GM12878 (cell line): ENCODE measurements around the gene DCAF6. TPM values are rescaled to one million over a fixed set of nuclear protein-coding genes. Genes with fewer than 3 reads are reported as not detected.

Experiments used
- ATAC-seq: fragments of 200-7000 bp; cut with Tn5 transposase; 3 replicates; pipeline ENCODE4 v1.9.1; 2020; ENCODE audit warnings: mild to moderate bottlenecking, moderate library complexity
- BruUV-seq: library from RNA; stranded (reverse); fragments of 400-500 nt; replicated peaks from 2 replicates; lab custom pipeline; 2021; lab: Mats Ljungman, UMichigan
- CTCF ChIA-PET: fragments of 300-600 bp; sonication (Branson Sonifier 250); formaldehyde crosslinking; extraction: SDS; loops from one replicate; lab custom pipeline; 2021; ENCODE audit warnings: inconsistent platforms; lab: Yijun Ruan, JAX
- POLR2A ChIA-PET: fragments of 350-600 bp; formaldehyde crosslinking; extraction: SDS; loops from one replicate; lab custom pipeline; 2021; ENCODE audit warnings: inconsistent platforms; lab: Charles Lee
- RAD21 ChIA-PET: fragments of 300-600 bp; sonication (Branson Sonifier 250); formaldehyde crosslinking; loops from one replicate; lab custom pipeline; 2023; ENCODE audit warnings: antibody characterized with exemption; ENCODE audit not compliant: unreplicated experiment; lab: Charles Lee
- SMC1A ChIA-PET: fragments of 300-600 bp; sonication (Branson Sonifier 250); formaldehyde crosslinking; loops from one replicate; lab custom pipeline; 2023; ENCODE audit not compliant: unreplicated experiment, uncharacterized antibody; lab: Charles Lee
- DNase-seq: peaks from one replicate; pipeline ENCODE4 v3.0.0-alpha.2; 2011; ENCODE audit warnings: low read depth, low spot score
- FAIRE-seq: peaks from 3 replicates; lab custom pipeline; 2011; peaks lifted over from hg19 to GRCh38; lab: Jason Lieb, UNC
- H2AFZ ChIP-seq: 2 replicates; pipeline ENCODE4 v1.6.0; 2011; ENCODE audit warnings: low read depth, low read length, control low read depth; ENCODE audit not compliant: control insufficient read depth
- H3K27ac ChIP-seq: 2 replicates; pipeline ENCODE4 v1.5.1; 2011; ENCODE audit warnings: control low read depth; ENCODE audit not compliant: control insufficient read depth, insufficient read depth
- H3K27me3 ChIP-seq, 2 experiments: replicated peaks in 1 of 2; 2 replicates each; pipeline versions ENCODE4 v1.6.0 to v1.6.1; 2011; ENCODE audit warnings: low read length in 1 of 2; ENCODE audit not compliant: control insufficient read depth in 2 of 2, insufficient read depth in 2 of 2
- H3K36me3 ChIP-seq, 2 experiments: 2 replicates each; pipeline ENCODE4 v1.5.1; 2011; ENCODE audit warnings: low read length in 1 of 2; ENCODE audit not compliant: control insufficient read depth in 2 of 2, insufficient read depth in 2 of 2
- H3K4me1 ChIP-seq: 2 replicates; pipeline ENCODE4 v1.6.1; 2011; ENCODE audit warnings: mild to moderate bottlenecking, low read length, moderate library complexity, mixed read lengths; ENCODE audit not compliant: control insufficient read depth, insufficient read depth
- H3K4me2 ChIP-seq: 2 replicates; pipeline ENCODE4 v1.6.0; 2011; ENCODE audit warnings: control low read depth; ENCODE audit not compliant: control insufficient read depth, insufficient read depth
- H3K4me3 ChIP-seq: fragments of 200-600 bp; sonication (generic); 2 replicates; pipeline ENCODE4 v1.5.1; 2016
- H3K79me2 ChIP-seq: 2 replicates; pipeline ENCODE4 v1.6.0; 2011; ENCODE audit warnings: low read length; ENCODE audit not compliant: control insufficient read depth, insufficient read depth
- H3K9ac ChIP-seq: 2 replicates; pipeline ENCODE4 v1.8.0; 2011; ENCODE audit warnings: low read length, control low read depth, mixed read lengths; ENCODE audit not compliant: control insufficient read depth, insufficient read depth
- H3K9me3 ChIP-seq: replicated peaks from 3 replicates; pipeline ENCODE4 v1.5.1; 2011; ENCODE audit warnings: mild to moderate bottlenecking, low read length; ENCODE audit not compliant: control insufficient read depth, insufficient read depth
- H4K20me1 ChIP-seq: 2 replicates; pipeline ENCODE4 v1.6.0; 2011; ENCODE audit not compliant: control insufficient read depth, insufficient read depth
- HCFC1 ChIP-seq: fragments of 150-350 bp; IDR thresholded peaks from 2 replicates; pipeline ENCODE4 v1.6.1; 2014; ENCODE audit warnings: low read length
- HDAC6 ChIP-seq: fragments of 200-600 bp; sonication (generic); IDR thresholded peaks from one replicate; pipeline ENCODE4 v1.8.0; 2017; ENCODE audit warnings: antibody characterized with exemption; ENCODE audit not compliant: unreplicated experiment
- LARP7 ChIP-seq: fragments of 450-650 bp; IDR thresholded peaks from 2 replicates; pipeline ENCODE4 v1.6.1; 2017; ENCODE audit warnings: mild to moderate bottlenecking
- POU2F2 ChIP-seq: IDR thresholded peaks from 3 replicates; pipeline ENCODE4 v1.6.1; 2011; ENCODE audit warnings: low read depth, mild to moderate bottlenecking, low read length, borderline replicate concordance
- ZNF207 ChIP-seq: fragments of 450-650 bp; IDR thresholded peaks from 2 replicates; pipeline ENCODE4 v1.6.1; 2014; ENCODE audit warnings: antibody characterized with exemption, mild to moderate bottlenecking, borderline replicate concordance
- WGBS: methylation state at CpG from one replicate; pipeline ENCODE4 v1.1.6; 2016; ENCODE audit warnings: low lambda C conversion rate; ENCODE audit not compliant: insufficient replicate concordance, insufficient coverage; ENCODE audit errors: missing lambda C conversion rate; 5-methylcytosine and 5-hydroxymethylcytosine counted together
- in situ Hi-C: fragments of 300-500 bp; cut with MboI; formaldehyde crosslinking; loops from 9 replicates; pipeline ENCODE4 v1.14.3; 2018; ENCODE audit warnings: mixed read lengths
- intact Hi-C: fragments of 100-400 bp; cut with micrococcal nuclease; formaldehyde crosslinking; loops from one replicate; pipeline ENCODE4 v1.14.2; 2022; ENCODE audit not compliant: unreplicated experiment
- polyA plus RNA-seq, 11 experiments: library from polyadenylated mRNA; depleted of rRNA in 4 of 11; unstranded in 6 of 11; stranded (reverse) in 5 of 11; fragments of >200 nt; fragmentation: Nextera tagmentation in 4 of 11; fragmentation: Illumina TruSeq in 1 of 11; extraction: Ambion mirVana in 4 of 11; extraction: Trizol in 1 of 11; gene quantifications; 1 replicate in 1 of 11; 2 replicates in 10 of 11; pipeline versions ENCODE4 v1.2.1 to v1.2.3, GENCODE V29; 2011 to 2016; ENCODE audit warnings: inconsistent platforms in 2 of 11, missing spikeins in 2 of 11, low read depth in 1 of 11
- total RNA-seq, 4 experiments: library from RNA; depleted of rRNA in 3 of 4; stranded (reverse); fragments of >200 nt in 3 of 4; fragmentation: Illumina TruSeq in 1 of 4; extraction: Trizol in 1 of 4; gene quantifications; 2 replicates each; pipeline versions ENCODE4 v1.2.1 to v1.2.3, GENCODE V29; 2013 to 2021
- TF ChIP-seq, protein P1 (sequence below): IDR thresholded peaks from 2 replicates; pipeline ENCODE4 v1.6.1; 2011; ENCODE audit warnings: low read depth, low read length, improper control_type of control experiment, borderline replicate concordance
- TF ChIP-seq, protein P2 (sequence below): fragments of 450-650 bp; IDR thresholded peaks from 2 replicates; pipeline ENCODE4 v1.6.1; 2017; ENCODE audit warnings: low read depth, mild to moderate bottlenecking, moderate library complexity

Gene DCAF6
- total and polyA plus RNA-seq, 10 of the 15 experiments (the other 5 are each of a cell fraction or from before 2014, with no cell fraction given), result 11.4 to 62.7 (median 33.0) TPM

DNA sequence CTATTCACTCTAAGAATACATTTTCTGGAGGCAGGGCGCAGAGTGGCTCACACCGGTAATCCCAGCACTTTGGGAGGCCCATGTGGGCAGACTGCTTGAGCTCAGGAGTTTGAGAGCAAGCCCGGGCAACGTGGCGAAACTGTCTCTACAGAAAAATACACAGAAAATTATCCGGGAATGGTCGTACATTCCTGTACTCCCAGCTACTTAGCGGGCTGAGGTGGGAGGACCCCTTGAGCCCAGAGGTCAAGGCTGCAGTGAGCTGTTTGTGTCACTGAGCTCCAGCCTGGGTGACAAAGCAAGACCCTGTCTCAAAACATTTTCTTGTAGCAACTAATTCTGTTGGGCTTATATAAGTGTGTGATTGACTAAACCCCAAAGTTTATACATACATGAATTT lies 169.8 kb downstream of the DCAF6 start (continued):
- TF ChIP-seq, protein P1, sequence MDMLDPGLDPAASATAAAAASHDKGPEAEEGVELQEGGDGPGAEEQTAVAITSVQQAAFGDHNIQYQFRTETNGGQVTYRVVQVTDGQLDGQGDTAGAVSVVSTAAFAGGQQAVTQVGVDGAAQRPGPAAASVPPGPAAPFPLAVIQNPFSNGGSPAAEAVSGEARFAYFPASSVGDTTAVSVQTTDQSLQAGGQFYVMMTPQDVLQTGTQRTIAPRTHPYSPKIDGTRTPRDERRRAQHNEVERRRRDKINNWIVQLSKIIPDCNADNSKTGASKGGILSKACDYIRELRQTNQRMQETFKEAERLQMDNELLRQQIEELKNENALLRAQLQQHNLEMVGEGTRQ, result no peak
- no peak for TF ChIP-seq POU2F2

DNA sequence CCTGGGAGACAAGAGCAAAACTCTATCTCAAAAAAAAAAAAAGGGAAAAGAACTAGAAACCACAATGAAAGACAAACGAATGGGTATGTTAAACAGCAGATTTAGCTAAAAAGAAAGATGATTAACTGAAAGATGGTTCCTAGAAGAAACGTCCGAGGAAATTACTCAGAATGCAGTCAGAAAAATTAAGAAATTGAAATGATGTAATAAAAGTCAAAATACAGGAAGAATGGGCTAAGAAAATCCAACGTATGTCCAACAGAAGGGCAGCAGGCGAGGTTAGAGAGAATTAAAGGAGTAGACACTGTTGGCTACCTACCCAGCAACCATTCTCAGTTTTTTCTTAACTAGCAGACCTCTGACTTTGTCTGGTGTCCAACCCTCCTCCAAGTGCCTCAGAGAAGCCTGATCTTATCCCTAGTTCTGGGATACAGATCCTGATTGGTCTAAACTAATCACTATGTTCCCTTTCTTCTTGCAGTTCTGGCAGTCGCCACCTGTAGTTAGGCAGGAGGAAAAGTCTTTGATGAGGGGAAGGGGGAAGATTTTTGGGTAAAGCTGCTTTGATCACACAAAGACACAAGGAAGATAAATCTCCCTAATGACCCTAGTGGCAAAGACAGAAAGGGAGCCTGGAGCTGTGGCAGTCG lies 174.5 kb downstream of the DCAF6 start:
- 28% methylated on average over 7 of the region's 7 CpGs for WGBS
- no peak overlapping the region for H2AFZ ChIP-seq
- no peak for TF ChIP-seq LARP7
- TF ChIP-seq HDAC6, result no peak
- no peak for TF ChIP-seq ZNF207
- TF ChIP-seq, protein P2, sequence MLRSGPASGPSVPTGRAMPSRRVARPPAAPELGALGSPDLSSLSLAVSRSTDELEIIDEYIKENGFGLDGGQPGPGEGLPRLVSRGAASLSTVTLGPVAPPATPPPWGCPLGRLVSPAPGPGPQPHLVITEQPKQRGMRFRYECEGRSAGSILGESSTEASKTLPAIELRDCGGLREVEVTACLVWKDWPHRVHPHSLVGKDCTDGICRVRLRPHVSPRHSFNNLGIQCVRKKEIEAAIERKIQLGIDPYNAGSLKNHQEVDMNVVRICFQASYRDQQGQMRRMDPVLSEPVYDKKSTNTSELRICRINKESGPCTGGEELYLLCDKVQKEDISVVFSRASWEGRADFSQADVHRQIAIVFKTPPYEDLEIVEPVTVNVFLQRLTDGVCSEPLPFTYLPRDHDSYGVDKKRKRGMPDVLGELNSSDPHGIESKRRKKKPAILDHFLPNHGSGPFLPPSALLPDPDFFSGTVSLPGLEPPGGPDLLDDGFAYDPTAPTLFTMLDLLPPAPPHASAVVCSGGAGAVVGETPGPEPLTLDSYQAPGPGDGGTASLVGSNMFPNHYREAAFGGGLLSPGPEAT, result no peak
- TF ChIP-seq HCFC1, result no peak
- in situ Hi-C loops, result no loop called here
- no peak overlapping the region for H3K27ac ChIP-seq
- H3K9ac ChIP-seq, result no peak overlapping the region
- no peaks in the 10 kb centered on the region for H4K20me1 ChIP-seq
- no peaks in the 10 kb centered on the region for H3K9me3 ChIP-seq
- BruUV-seq, result no TSS peak
- intact Hi-C loops, result no loop called here
- ATAC-seq (no peak), DNase-seq (no peak), FAIRE-seq (no peak)
- no peak overlapping the region for H3K4me3 ChIP-seq
- ChIA-PET RAD21 (no interaction called here), SMC1A (no interaction called here), POLR2A (no interaction called here), CTCF (no interaction called here)
- H3K36me3 ChIP-seq, result no peaks in the 10 kb centered on the region
- no peaks in the 10 kb centered on the region for H3K27me3 ChIP-seq
- no peaks in the 10 kb centered on the region for H3K79me2 ChIP-seq
- no peak overlapping the region for H3K4me2 ChIP-seq
- H3K4me1 ChIP-seq, result no peaks in the 10 kb centered on the region
